ENCODE measurements around the gene TMEM135.

TMEM135 gene

GRCh38 chr11:87037450-87038234 is at the start of gene TMEM135:
Gene TMEM135 (plus strand): TSS chr11:87037934. CDS start chr11:87038046, 112 bp downstream.
- TF ChIP-seq YY1 (IDR thresholded peaks at IDR 0.05; ENCODE audit: low read depth) (peak; percentile 78), REST (IDR thresholded peaks at IDR 0.05; ENCODE audit: low read depth) (no peak), EGR1 (IDR thresholded peaks at IDR 0.05) (peak; percentile 69), CREB1 (IDR thresholded peaks at IDR 0.05; ENCODE audit: low read depth) (no peak), TAF1 (IDR thresholded peaks at IDR 0.05; ENCODE audit: low read depth) (peak; percentile 57), MAX (IDR thresholded peaks at IDR 0.05) (peak; percentile 89), TEAD4 (IDR thresholded peaks at IDR 0.05) (no peak), TCF12 (IDR thresholded peaks at IDR 0.05; ENCODE audit: low read depth) (peak; percentile 40; the same call in 1 of the 2 replicates), USF1 (IDR thresholded peaks at IDR 0.05) (peak; percentile 45), ZBTB7A (IDR thresholded peaks at IDR 0.05; ENCODE audit: low read depth) (peak; percentile 75; the same call in 1 of the 2 replicates), EP300 (IDR thresholded peaks at IDR 0.05; ENCODE audit: borderline replicate concordance) (0 out of 2 replicates have a peak, but pooled peaks have one; percentile 8), NFIC (IDR thresholded peaks at IDR 0.05) (peak; percentile 14; the same call in 1 of the 2 replicates)

GRCh38 chr11:86988351-86988881 is 49.3 kb upstream of the TMEM135 start:
- TF ChIP-seq TAF1 (IDR thresholded peaks at IDR 0.05; ENCODE audit: low read depth): no peak
- TF ChIP-seq NFIC (IDR thresholded peaks at IDR 0.05): peak; percentile 63

- TF ChIP-seq CEBPB (IDR thresholded peaks at IDR 0.05): no peak
- no peak for TF ChIP-seq TEAD4 (IDR thresholded peaks at IDR 0.05)
- no peak for TF ChIP-seq REST (IDR thresholded peaks at IDR 0.05; ENCODE audit: low read depth)
- no peak for TF ChIP-seq ZBTB7A (IDR thresholded peaks at IDR 0.05; ENCODE audit: low read depth)
- no peak for TF ChIP-seq CREB1 (IDR thresholded peaks at IDR 0.05; ENCODE audit: low read depth)
- no peak for TF ChIP-seq RAD21 (IDR thresholded peaks at IDR 0.05; ENCODE audit: low read depth)
- no peak for TF ChIP-seq MAX (IDR thresholded peaks at IDR 0.05)
- no peak for TF ChIP-seq EGR1 (IDR thresholded peaks at IDR 0.05)
Observed at GRCh38 chr11:86990031-86990430, 47.7 kb upstream of the TMEM135 start.

GRCh38 chr11:86990515-86990914 is 47.2 kb upstream of the TMEM135 start:
- no peak for TF ChIP-seq MAX (IDR thresholded peaks at IDR 0.05)
- TF ChIP-seq TEAD4 (IDR thresholded peaks at IDR 0.05): peak; percentile 65
- peak; percentile 68 for TF ChIP-seq CEBPB (IDR thresholded peaks at IDR 0.05)
- TF ChIP-seq REST (IDR thresholded peaks at IDR 0.05; ENCODE audit: low read depth): no peak

- TF ChIP-seq TAF1 (IDR thresholded peaks at IDR 0.05; ENCODE audit: low read depth): no peak
- TF ChIP-seq EGR1 (IDR thresholded peaks at IDR 0.05): no peak
- no peak for TF ChIP-seq REST (IDR thresholded peaks at IDR 0.05; ENCODE audit: low read depth)
- no peak for TF ChIP-seq MAX (IDR thresholded peaks at IDR 0.05)
- no peak for TF ChIP-seq NFIC (IDR thresholded peaks at IDR 0.05)
- TF ChIP-seq YY1 (IDR thresholded peaks at IDR 0.05; ENCODE audit: low read depth): no peak
- TF ChIP-seq EP300 (IDR thresholded peaks at IDR 0.05; ENCODE audit: borderline replicate concordance): no peak
- TF ChIP-seq USF1 (IDR thresholded peaks at IDR 0.05): no peak
- no peak for TF ChIP-seq CREB1 (IDR thresholded peaks at IDR 0.05; ENCODE audit: low read depth)
- TF ChIP-seq TCF12 (IDR thresholded peaks at IDR 0.05; ENCODE audit: low read depth): no peak
- no peak for TF ChIP-seq ZBTB7A (IDR thresholded peaks at IDR 0.05; ENCODE audit: low read depth)
- TF ChIP-seq RAD21 (IDR thresholded peaks at IDR 0.05; ENCODE audit: low read depth): no peak
Observed at GRCh38 chr11:86991341-86991740, 46.4 kb upstream of the TMEM135 start.
